ENCODE results near the gene KCNK1.

Gene KCNK1

GRCh38 chr1:233707880-233708815 lies 94.2 kb downstream of the KCNK1 start:
- no peak for DNase-seq

- DNase-seq = no peak
These were observed 96.1 kb downstream of the KCNK1 start for GRCh38 chr1:233710031-233710430.

GRCh38 chr1:233710507-233710906 lies 96.6 kb downstream of the KCNK1 start:
- DNase-seq = no peak

- DNase-seq = peak; percentile 89
These were observed 100.8 kb downstream of the KCNK1 start for GRCh38 chr1:233714631-233715217.

GRCh38 chr1:233718057-233718456 lies 104.2 kb downstream of the KCNK1 start:
- DNase-seq = no peak

GRCh38 chr1:233719655-233720341 lies 105.9 kb downstream of the KCNK1 start:
- no peak for DNase-seq

GRCh38 chr1:233721004-233721595 lies 107.2 kb downstream of the KCNK1 start:
- no peak for DNase-seq
